Measurements from ENCODE around the gene OSBP2.

GRCh38 chr22:30783021-30783420 lies 88.3 kb downstream of the OSBP2 start:
- TF ChIP-seq ZFP3 (CRISPR knock-in tag; IDR thresholded peaks at IDR 0.05) = no peak
- no peak for TF ChIP-seq ZNF565 (CRISPR knock-in tag; conservative IDR thresholded peaks at IDR 0.05; ENCODE audit: low read depth)
- TF ChIP-seq TOX (CRISPR knock-in tag; IDR thresholded peaks at IDR 0.05; ENCODE audit: borderline replicate concordance) = no peak
- TF ChIP-seq CSDC2 (CRISPR knock-in tag; IDR thresholded peaks at IDR 0.05) = no peak
- TF ChIP-seq, protein P1, sequence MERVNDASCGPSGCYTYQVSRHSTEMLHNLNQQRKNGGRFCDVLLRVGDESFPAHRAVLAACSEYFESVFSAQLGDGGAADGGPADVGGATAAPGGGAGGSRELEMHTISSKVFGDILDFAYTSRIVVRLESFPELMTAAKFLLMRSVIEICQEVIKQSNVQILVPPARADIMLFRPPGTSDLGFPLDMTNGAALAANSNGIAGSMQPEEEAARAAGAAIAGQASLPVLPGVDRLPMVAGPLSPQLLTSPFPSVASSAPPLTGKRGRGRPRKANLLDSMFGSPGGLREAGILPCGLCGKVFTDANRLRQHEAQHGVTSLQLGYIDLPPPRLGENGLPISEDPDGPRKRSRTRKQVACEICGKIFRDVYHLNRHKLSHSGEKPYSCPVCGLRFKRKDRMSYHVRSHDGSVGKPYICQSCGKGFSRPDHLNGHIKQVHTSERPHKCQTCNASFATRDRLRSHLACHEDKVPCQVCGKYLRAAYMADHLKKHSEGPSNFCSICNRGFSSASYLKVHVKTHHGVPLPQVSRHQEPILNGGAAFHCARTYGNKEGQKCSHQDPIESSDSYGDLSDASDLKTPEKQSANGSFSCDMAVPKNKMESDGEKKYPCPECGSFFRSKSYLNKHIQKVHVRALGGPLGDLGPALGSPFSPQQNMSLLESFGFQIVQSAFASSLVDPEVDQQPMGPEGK (CRISPR knock-in tag; IDR thresholded peaks at IDR 0.05; ENCODE audit: borderline replicate concordance) = no peak
- TF ChIP-seq ISL1 (CRISPR knock-in tag; IDR thresholded peaks at IDR 0.05) = no peak
- TF ChIP-seq CREB5 (CRISPR knock-in tag; IDR thresholded peaks at IDR 0.05; ENCODE audit: low read depth) = no peak
- no peak for TF ChIP-seq SNAI2 (CRISPR knock-in tag; IDR thresholded peaks at IDR 0.05)
- TF ChIP-seq TSHZ2 (CRISPR knock-in tag; IDR thresholded peaks at IDR 0.05) = no peak

All from SK-N-SH treated with all-trans-retinoic acid at 6 μM for 48 hours (cell line).